HG02981 (cell line): ENCODE data around the gene C10orf71.

Source experiments
- ATAC-seq: cut with Tn5 transposase; IDR thresholded peaks from one replicate; pipeline ENCODE4 v1.9.1; 2021; ENCODE audit warnings: mild to moderate bottlenecking, moderate library complexity; ENCODE audit not compliant: unreplicated experiment

The C10orf71 gene

GRCh38 chr10:49293208-49293603, 5.8 kb upstream of the C10orf71 start:
- ATAC-seq: no peak

GRCh38 chr10:49294731-49295130, 4.2 kb upstream of the C10orf71 start:
- no peak for ATAC-seq

- no peak for ATAC-seq
Observed at GRCh38 chr10:49295297-49295696, 3.7 kb upstream of the C10orf71 start.

- ATAC-seq: no peak
Observed at GRCh38 chr10:49296382-49296781, 2.6 kb upstream of the C10orf71 start.

- ATAC-seq: no peak
Observed at GRCh38 chr10:49296836-49297235, 2.1 kb upstream of the C10orf71 start.

- no peak for ATAC-seq
Observed at GRCh38 chr10:49297818-49298670, 926 bp upstream of the C10orf71 start.

- no peak for ATAC-seq
Observed at GRCh38 chr10:49298671-49298982, 343 bp upstream of the C10orf71 start.

GRCh38 chr10:49299816-49300139, 808 bp downstream of the C10orf71 start:
- peak; percentile 86 for ATAC-seq

- ATAC-seq: peak; percentile 78
Observed at GRCh38 chr10:49300140-49300974, 1.4 kb downstream of the C10orf71 start.

GRCh38 chr10:49301302-49301701, 2.3 kb downstream of the C10orf71 start:
- ATAC-seq: no peak

GRCh38 chr10:49302088-49302487, 3.1 kb downstream of the C10orf71 start:
- no peak for ATAC-seq

GRCh38 chr10:49303711-49304110, 4.7 kb downstream of the C10orf71 start:
- no peak for ATAC-seq

GRCh38 chr10:49304137-49304536, 5.2 kb downstream of the C10orf71 start:
- no peak for ATAC-seq

GRCh38 chr10:49307921-49308320, 9.0 kb downstream of the C10orf71 start:
- no peak for ATAC-seq

- ATAC-seq: no peak
Observed at GRCh38 chr10:49308881-49309280, 9.9 kb downstream of the C10orf71 start.

- peak; percentile 39 for ATAC-seq
Observed at GRCh38 chr10:49309691-49310411, 10.9 kb downstream of the C10orf71 start.

- ATAC-seq: peak; percentile 23
Observed at GRCh38 chr10:49310460-49310859, 11.5 kb downstream of the C10orf71 start.

- ATAC-seq: no peak
Observed at GRCh38 chr10:49310901-49311554, 12.1 kb downstream of the C10orf71 start.

GRCh38 chr10:49311555-49312236, 12.7 kb downstream of the C10orf71 start:
- ATAC-seq: no peak

- no peak for ATAC-seq
Observed at GRCh38 chr10:49312246-49312869, 13.4 kb downstream of the C10orf71 start.
